Lower leg skin (tissue), 3 donors: ENCODE measurements around the gene ASB8.

Experiments
- POLR2A ChIP-seq, 2 donors: fragments of 450-650 bp; IDR thresholded peaks; one replicate each; pipeline ENCODE4 v1.6.1; 2016 to 2017; ENCODE audit warnings: antibody characterized with exemption in 2 of 2, mild to moderate bottlenecking in 1 of 2, moderate library complexity in 1 of 2
- TF ChIP-seq, protein P1 (sequence below), 3 donors: fragments of 450-650 bp; IDR thresholded peaks; one replicate each; pipeline ENCODE4 v1.5.1; 2016; ENCODE audit warnings: antibody characterized with exemption in 3 of 3, mild to moderate bottlenecking in 3 of 3, moderate library complexity in 2 of 3

DNA sequence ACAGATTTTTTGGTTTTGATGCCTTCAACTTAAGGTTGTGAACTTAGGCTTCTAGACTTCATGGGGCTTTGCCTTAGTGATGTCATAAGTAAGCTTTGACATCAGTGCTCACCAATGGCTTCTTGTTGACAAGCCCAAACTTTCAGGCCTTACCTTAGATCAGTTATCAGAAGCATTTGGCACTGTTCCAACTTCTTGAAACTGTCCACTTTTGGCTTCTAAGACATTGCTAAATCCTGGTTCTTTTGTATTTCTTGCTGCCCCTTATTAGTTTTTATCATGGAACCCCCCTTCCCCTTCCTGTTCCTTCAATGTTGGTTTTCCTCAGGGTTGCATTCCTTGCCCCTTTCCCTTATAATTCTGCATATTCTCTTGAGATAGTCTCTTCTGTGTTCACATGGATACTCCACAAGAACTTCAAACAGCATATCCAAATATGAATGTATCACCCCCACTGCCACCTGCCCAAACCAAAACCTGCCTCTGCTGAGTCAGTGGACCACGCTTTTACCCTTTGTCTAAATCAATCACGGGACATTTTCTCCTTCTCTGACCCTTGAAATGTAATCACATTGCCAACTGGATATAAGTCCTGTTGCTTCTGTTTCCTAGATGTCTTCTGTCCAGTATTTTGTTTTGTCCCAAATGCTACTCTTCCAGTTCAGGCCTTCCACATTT, 30.2 kb downstream of the ASB8 start:
- TF ChIP-seq POLR2A (IDR thresholded peaks at IDR 0.05), result no peak
- TF ChIP-seq, protein P1, sequence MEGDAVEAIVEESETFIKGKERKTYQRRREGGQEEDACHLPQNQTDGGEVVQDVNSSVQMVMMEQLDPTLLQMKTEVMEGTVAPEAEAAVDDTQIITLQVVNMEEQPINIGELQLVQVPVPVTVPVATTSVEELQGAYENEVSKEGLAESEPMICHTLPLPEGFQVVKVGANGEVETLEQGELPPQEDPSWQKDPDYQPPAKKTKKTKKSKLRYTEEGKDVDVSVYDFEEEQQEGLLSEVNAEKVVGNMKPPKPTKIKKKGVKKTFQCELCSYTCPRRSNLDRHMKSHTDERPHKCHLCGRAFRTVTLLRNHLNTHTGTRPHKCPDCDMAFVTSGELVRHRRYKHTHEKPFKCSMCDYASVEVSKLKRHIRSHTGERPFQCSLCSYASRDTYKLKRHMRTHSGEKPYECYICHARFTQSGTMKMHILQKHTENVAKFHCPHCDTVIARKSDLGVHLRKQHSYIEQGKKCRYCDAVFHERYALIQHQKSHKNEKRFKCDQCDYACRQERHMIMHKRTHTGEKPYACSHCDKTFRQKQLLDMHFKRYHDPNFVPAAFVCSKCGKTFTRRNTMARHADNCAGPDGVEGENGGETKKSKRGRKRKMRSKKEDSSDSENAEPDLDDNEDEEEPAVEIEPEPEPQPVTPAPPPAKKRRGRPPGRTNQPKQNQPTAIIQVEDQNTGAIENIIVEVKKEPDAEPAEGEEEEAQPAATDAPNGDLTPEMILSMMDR (IDR thresholded peaks at IDR 0.05), result no peak
